NOMO-1 treated with dmso at 0.1 percent for 144 hours (cell line): ENCODE results near the gene HSD17B12.
"Not testable (repeated sequence)": the region's sequence is repeated elsewhere in the genome, so short reads cannot be mapped to it uniquely, and the experiment has no call there.

Experiments used
- DNase-seq: peaks from one replicate; lab custom pipeline; 2025; ENCODE audit not compliant: unreplicated experiment; lab: John Stamatoyannopoulos, UW

Gene HSD17B12

GRCh38 chr11:43738600-43739409, 58.3 kb downstream of the HSD17B12 start:
- peak; percentile 37 for DNase-seq

- no peak for DNase-seq
Observed at GRCh38 chr11:43746670-43747069, 66.1 kb downstream of the HSD17B12 start.

- DNase-seq, result no peak
Observed at GRCh38 chr11:43747130-43747802, 66.7 kb downstream of the HSD17B12 start.

GRCh38 chr11:43748095-43748494, 67.6 kb downstream of the HSD17B12 start:
- DNase-seq, result no peak

- no peak for DNase-seq
Observed at GRCh38 chr11:43751726-43752125, 71.2 kb downstream of the HSD17B12 start.

GRCh38 chr11:43756575-43756974, 76.0 kb downstream of the HSD17B12 start:
- DNase-seq, result no peak

GRCh38 chr11:43758927-43759326, 78.4 kb downstream of the HSD17B12 start:
- DNase-seq, result peak; percentile 61

- DNase-seq, result no peak
Observed at GRCh38 chr11:43760902-43761301, 80.4 kb downstream of the HSD17B12 start.

GRCh38 chr11:43765194-43765593, 84.7 kb downstream of the HSD17B12 start:
- DNase-seq, result no peak

GRCh38 chr11:43768654-43769053, 88.1 kb downstream of the HSD17B12 start:
- not testable (repeated sequence) for DNase-seq

GRCh38 chr11:43770173-43770572, 89.6 kb downstream of the HSD17B12 start:
- DNase-seq, result no peak

- DNase-seq, result no peak
Observed at GRCh38 chr11:43772733-43773132, 92.2 kb downstream of the HSD17B12 start.

GRCh38 chr11:43774786-43775185, 94.2 kb downstream of the HSD17B12 start:
- no peak for DNase-seq

- DNase-seq, result no peak
Observed at GRCh38 chr11:43779306-43779705, 98.8 kb downstream of the HSD17B12 start.

- DNase-seq, result no peak
Observed at GRCh38 chr11:43784301-43784700, 103.8 kb downstream of the HSD17B12 start.

GRCh38 chr11:43784866-43785265, 104.3 kb downstream of the HSD17B12 start:
- DNase-seq, result no peak

- no peak for DNase-seq
Observed at GRCh38 chr11:43785318-43785717, 104.8 kb downstream of the HSD17B12 start.

- DNase-seq, result no peak
Observed at GRCh38 chr11:43786016-43786415, 105.5 kb downstream of the HSD17B12 start.

GRCh38 chr11:43787824-43788223, 107.3 kb downstream of the HSD17B12 start:
- no peak for DNase-seq

GRCh38 chr11:43788421-43788820, 107.9 kb downstream of the HSD17B12 start:
- DNase-seq, result peak; percentile 48

GRCh38 chr11:43789700-43790443, 109.3 kb downstream of the HSD17B12 start:
- DNase-seq, result no peak

GRCh38 chr11:43790444-43790794, 109.9 kb downstream of the HSD17B12 start:
- DNase-seq, result no peak
